HG02973 (cell line): ENCODE data around the gene POLA1.

ENCODE experiments used
- ATAC-seq: cut with Tn5 transposase; IDR thresholded peaks from one replicate; pipeline ENCODE4 v1.9.1; 2021; ENCODE audit warnings: moderate library complexity; ENCODE audit not compliant: unreplicated experiment

POLA1 gene

DNA sequence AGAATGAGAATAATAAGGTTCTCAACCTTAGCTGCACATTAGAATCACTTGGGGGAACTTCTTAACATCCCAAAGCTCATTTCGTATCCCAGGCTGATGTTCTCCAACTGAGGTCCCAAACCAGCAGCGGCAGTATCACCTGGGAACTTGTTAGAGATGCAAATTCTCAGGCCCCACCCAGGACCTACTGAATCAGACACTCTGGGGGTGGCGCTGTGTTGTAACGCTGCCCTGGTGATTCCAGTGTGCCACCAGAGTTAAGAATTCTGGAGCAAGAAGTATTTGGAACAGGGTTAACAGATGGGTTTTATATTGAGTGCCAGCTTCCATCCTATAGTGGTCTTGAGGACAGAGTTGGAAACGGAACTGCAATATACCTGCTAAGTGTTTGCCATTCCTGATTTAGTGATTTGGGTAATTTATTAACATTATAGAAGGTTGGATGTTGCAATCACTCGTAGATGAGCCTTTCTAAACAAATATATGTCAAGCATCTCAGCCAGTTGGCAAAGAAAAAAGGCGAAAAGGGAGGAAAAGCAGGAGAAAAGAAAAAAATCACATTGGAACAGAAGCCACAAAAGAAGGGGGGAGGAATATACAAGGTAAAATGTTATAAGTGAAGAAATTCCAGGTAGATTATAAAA lies 181.0 kb downstream of the POLA1 start:
- no peak for ATAC-seq

DNA sequence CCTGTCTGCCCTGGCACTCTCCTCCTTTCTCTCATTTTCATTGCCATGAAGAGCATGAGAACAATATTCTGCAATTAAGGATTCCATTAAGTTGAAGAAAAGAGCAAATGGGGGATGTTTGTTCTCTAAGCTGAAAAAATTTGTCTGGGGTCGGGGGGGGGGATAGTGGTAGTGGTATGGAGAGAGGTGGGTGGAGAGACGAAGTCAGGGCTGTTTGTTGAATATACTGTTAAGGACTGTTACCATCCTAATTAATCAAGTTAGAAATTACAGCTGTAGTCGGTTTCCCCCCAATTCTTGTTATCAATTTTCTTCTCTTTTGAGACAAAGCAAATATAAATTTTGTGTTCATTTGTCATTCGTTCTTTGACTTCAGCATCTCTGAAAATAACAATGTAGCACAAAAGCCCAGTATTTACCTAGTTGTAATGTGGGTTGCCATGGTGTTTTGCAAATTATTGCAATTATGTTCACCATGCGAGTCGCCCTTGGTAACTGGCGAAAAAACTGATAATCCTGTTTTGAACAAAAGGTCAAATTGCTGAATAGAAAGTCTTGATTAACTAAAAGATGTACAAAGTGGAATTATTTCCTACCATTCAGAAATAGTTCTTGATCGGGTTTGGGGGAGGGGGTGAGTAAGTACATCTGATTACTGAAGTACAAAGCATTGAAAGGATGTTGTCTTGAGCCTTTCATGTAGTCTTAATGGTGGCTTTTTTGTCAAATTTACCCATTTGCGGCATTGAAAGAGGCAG lies 183.0 kb downstream of the POLA1 start:
- no peak for ATAC-seq

DNA sequence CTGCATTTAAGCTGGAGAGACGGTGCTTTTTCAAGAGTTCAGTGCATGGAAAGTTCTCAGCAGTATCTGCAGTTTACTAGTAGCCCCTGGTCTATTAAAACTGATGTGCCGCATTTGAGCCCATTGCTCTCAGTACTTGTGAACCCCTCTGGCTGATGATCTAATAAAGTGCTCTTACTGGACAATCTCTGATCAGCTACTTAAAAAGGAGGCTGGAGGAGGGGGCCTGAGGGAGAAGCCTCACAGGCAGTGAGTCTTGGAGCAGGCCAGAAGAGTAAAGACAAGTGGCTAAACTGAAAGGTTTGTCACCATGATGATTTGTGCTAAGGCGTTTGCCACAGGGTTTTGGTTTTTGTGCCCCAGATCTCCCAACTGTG lies 183.6 kb downstream of the POLA1 start:
- no peak for ATAC-seq

DNA sequence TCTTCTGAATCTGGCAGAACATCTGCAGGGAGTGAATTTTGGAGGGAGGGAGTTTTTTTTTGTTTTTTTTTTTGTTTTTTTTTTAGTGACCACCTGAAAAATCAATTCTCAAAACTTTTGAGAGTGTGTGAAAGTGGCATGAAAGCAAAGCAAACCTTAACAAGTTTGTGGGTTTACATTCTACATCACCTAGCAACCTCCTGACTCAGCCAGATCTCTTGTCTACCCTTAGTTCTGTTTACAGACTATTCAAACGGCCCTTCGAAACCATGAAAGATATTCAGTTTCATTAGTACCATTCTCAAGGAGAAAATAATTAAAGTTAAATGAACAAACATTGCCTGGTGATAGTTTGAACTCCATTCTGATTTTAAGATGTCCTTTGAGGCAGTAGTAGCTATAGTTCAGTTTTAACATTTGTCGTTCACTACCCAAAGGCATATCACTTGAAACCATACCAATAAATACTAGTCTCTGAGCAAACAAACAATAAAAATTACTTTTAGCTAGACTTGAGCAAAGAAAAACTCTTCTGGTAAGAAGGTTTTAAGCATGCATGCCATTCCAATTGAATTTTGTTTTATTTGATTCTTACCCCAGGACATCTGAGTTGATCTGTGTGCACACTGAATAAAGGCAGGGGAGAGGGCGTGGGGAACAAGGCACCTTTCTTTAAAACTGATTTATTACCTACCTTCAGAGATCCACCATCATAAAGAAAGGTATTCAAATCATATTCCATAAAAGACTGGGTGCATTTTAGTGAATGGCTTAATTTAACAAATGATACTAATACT lies 184.3 kb downstream of the POLA1 start:
- ATAC-seq = no peak

DNA sequence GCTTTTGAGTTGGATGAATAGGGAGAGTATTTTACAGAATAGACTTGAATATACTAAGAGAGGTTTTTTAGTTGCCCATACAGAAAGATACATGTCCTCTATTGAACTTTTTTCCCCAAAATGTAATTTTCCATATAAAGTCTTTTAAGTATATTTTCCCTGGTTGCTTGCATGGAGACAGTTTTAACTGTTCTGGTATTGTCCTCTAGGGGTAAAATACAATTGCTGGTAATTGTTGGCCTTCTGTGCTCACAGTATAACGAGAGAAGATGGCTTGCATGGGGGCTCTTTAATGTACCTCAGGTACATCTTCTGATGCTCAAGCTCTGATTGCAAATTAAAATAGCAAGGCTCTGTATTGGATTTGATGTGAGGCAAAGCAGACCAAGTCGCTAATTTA lies 186.0 kb downstream of the POLA1 start:
- ATAC-seq = no peak

DNA sequence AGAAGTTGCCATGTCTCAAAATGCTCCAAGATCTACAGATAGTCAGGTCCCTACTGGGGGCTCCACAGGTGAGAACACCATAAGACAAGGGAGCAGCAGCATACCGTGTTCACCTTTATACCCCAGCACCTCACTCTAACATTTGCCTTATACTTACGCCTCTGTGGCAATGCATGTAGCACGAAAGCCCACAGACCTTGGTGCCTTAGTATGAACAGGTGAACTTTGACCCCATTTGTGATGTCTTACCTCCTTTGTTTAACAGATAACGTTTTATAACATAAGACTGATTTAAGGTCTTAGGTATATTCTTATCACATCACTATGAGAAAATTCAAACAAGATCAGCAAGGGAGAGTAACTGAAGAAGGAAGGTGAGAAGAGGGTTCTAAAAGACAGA lies 193.2 kb downstream of the POLA1 start:
- ATAC-seq = no peak

DNA sequence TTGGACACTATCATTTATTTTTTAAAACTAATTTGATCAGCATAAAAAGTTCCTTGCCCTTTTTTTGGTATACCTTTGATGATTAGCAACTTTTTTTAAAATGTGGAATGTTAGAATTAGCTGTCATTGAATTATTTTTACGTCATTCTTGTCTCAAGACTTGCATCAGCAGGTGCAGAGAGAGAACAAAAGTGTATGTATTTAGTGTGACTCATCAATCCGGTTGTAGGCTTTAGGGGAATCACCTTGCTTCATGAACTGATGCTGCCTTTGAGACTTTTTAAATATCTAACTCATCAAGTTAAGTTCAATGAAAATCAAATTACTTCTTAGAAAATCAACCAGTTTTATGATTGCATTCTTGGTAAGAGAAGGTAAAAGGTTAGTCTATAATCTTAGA lies 197.0 kb downstream of the POLA1 start:
- ATAC-seq = no peak

DNA sequence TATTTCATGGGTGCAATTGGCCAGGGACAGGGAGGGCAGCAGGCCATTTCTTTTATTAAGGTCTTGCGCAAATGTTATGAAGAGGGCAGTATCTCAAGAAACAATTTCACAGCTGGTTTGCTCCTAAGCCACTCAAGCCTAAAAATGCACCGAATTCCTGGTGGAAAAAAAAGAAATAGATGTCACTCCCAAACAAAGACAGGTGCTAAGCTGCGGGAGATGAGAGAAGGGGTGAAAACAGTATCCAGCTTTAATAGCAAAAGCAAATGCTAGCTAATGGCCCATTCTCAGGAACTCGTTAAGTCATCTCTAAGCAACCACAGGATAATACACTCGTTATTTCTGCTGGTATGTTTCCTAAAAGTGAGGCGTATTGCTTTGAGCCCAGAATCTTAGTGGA lies 205.7 kb downstream of the POLA1 start:
- no peak for ATAC-seq

DNA sequence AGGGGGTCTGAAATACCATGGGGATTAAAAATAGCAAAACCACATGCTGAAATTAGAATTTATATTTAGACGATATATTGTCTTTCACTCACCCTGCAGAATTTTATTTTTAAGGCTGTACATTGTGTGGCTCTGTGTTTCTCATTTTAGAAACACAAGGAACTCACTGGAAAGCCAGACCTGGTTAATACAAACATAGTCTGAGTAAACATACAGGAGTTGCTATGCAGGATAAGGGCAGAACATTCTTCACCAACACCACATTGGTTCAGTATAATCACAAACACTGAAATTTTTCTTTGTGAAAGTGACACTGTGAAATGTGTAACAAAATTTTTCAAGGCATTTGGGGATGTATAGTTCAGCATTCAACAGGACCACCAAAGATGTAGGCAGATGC lies 206.5 kb downstream of the POLA1 start:
- no peak for ATAC-seq

DNA sequence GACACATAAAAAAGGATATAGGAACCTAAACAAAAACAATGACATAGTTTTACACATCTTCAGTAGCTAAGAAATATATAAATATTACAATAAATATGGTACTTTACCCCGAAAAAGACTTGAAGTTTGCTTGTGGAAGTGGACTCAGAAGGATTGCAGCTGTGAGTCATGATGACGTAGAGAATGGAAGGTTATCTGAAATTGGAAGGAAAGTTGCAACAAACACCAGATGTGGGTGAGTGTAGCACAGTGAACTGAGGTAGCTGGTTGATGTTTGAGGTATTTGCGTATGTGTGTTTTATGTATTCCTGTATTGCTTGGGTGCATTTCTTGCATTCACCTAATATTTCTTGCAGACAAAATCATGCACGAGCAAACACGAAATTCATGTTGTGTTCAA lies 209.1 kb downstream of the POLA1 start:
- ATAC-seq = no peak

DNA sequence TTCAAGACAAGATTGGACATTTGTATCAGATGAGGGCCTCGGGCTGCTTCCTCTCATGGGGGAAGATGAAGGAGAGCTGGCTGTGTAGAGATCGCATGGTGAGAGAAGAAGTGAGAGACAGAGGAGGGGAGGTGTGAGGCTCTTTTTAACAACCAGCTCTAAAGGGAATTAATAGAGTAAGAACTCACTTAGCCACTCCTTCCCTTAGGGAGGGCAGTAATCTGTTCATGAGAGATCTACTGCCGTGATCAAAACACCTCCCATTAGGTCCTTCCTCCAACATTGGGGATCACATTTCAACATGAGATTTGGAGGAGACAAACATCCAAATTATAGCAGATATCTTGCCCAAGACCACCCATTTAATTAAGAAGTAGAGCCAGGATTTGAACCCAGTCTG lies 225.0 kb downstream of the POLA1 start:
- no peak for ATAC-seq

DNA sequence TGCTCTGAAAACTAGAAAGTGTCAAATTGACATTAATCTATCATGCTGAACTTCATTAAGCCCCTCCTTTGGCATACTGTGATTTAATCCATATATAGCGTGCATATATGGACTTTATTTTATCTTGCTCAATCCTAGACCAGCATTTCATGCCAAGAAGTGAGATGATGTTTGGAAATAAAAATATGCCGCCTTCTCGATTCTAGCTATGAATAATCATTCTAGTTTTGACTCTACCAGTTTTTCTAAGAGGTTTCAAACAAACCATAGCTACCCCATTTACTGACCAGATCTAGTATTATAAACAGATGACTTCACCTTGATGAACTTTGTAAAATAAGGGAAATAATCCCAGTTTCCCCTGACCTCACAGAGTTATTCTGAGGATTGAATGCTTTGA lies 227.1 kb downstream of the POLA1 start:
- ATAC-seq = peak; percentile 69

DNA sequence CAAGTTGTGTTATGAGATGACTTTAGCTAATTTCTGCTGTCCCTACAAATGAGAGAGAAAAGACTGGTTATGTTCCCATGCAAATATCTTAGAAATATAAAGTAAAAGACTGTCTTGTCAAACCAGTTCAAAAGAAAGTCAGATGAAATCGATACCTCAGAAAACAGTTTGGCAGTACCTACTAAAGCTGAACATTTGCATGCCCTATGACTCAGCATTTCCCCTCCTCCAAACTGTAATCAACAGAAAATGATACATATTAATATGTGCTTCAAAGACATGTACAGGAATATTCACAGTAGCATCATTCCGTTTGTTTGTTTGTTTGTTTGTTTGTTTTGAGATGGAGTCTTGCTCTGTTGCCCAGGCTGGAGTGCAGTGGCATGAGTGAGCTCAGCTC lies 231.7 kb downstream of the POLA1 start:
- ATAC-seq = no peak

DNA sequence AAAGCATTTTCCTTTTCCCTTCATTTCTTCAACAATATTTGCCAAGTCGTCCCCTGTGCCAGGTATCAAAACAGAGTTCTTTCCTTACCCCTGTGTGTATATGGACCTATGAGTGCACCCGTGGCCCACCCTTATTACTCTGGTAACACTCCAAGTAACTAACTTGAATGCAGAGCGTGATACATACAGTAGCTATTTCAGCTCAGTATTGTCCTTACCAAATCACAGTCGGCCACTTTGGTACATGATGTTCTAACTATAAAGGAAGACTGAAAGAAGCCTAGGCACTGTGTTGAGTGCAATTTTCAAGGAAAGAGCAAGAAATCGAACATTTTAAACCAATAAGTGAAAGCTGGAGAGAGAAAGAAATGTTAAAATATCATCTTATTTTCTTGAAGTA lies 233.7 kb downstream of the POLA1 start:
- ATAC-seq = no peak

DNA sequence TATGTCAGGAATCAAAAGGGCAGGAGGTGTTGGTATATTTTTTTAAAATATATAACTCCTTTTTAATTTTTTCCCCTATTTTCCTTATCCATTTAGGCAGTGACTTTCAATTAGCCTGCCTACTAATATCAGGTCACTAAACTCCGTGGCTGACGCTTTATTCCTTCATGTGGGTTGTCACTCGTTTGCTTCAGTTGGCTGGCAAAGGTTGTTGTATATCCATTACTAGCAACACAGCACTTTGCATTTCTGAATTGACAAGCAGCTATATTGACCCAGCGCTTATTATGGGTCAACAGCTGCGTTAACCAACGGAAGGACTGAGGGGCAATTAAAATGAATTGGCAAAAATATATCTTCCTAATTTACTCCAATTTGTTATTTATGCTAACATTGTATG lies 234.4 kb downstream of the POLA1 start:
- ATAC-seq = no peak

DNA sequence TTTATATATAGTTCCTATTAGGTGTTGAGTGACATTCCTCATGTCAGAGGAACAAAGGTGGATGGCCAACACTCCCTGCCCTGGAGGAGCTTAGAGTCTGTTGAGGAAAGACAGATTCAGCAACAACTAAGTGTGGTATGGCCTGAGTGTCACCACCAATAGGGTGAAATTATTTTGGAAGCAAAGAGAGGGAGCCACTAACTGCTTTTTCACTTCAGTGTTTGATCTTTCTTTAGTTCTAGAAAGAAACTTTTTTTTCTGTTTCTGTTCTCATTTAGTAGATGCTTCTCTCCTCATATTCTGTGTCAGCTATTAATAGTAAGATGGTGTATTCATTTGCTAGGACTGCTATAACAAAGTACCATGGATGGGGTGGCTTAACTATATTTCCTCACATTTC lies 240.6 kb downstream of the POLA1 start:
- ATAC-seq = no peak

DNA sequence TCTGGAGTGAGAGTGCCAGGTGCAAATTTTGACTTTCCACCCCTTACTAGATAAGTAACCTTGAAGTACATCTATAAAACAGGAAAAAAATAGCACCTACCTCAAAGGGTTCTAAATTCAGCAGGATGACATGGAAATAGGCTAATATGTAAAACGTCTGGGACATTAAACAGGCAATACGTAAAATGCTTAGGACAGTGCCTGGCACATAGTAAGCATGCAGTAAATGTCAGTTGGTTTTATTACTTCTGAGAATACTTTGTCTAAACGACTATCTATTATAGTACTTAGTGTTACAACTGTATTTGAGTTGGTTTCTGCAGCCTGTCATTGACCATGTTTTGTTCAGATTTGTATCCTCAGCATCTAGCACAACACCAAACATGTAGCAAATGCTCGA lies 251.3 kb downstream of the POLA1 start:
- ATAC-seq = no peak

DNA sequence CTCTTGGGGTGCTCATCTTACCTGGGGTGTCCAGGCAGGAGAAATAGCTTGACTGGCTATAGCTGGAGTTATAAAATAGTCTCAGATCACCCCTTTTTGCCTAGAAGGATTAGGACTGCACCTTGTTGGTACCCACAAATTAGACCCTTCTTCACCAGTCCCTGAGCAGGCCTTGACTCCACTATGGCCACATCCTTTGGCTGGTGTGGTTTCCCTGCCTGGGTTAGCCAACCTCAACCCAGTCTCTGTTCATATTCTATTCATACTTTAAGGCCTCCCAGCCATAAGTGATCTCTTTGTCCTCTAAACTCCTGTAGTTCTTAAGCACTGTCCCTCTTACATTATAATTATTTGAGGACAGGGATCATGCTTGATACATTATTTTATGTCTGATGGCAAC lies 252.7 kb downstream of the POLA1 start:
- no peak for ATAC-seq

DNA sequence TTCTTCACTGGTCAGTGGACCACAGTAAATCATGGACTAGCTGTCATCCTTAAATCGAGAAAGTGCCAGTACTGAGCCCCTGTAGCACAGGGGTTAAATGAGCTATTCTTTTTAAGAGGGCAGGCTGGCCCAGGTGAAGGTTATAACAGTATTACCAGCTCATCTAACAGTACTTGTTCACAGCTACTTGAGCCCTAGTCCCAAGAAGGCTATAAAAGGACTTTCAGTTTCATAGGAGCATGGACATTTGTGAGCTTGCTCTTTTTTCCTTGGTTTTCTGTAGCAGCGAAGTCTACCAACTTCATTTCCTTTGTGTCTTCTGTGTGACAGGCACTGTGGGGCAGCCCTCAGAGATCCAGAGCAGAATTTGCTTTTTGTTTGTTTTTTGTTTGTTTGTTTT lies 261.0 kb downstream of the POLA1 start:
- ATAC-seq = no peak

DNA sequence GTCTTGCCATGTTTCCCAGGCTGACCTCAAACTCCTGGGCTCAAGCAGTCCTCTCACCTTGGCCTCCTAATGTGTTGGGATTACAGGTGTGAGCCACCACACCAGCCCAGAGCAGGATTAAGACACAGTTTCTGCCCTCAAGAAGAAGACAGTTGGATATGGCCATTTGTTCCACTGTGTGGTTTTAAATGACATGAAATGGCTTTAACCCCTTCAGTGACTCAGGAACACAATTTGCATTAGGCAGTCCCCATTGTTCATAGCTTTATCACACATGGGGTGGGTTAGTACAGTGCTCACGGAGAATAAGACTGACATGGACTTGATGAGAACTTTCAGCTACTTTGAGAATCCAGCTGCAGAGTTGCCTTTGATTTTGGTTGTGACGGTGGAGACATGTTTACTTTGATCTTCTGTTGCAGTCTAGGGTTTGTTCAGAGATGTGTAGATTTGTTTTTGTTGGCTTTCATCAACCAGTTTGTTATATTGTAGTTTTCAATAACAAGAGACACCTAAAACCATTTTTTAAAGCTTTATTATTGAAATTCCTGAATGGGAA lies 261.7 kb downstream of the POLA1 start:
- no peak for ATAC-seq

DNA sequence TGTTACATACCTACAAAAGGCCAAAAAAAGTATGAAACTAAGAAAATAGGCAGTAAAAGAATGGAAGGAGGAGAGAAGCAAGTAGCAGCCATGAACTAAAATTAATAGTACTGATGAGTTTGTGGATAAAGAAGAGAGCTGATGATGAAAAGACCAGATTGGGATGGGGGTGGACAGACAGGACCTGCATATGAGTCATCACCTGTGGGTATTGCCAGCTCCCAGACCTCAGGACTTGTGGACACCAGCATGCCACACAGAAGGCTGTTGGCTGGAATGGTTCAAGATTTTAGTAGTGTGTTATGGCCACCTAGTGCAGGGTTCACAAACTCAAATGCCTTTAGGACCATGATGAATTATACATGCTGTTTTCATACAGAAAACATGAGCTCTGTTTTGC lies 263.1 kb downstream of the POLA1 start:
- no peak for ATAC-seq

DNA sequence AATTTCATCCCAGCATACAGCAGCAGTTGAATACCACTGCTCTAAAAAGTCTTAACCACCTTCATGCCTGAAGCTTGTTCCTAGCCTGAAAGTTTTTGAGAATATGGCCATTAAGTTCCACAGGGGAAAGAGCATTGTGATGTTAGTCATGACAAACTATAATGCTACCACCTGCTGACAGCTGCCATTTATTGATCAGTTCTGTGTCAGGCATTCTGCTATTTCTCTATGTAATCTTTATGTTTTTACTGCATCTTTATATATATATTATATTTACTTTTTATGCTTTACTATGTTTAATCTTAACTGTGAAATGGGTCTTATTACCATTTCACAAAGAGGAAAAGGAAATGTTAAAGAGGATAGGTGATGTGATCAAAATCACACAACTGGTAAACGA lies 268.1 kb downstream of the POLA1 start:
- ATAC-seq = no peak
